ENCODE measurements around the gene CD47.

DNA sequence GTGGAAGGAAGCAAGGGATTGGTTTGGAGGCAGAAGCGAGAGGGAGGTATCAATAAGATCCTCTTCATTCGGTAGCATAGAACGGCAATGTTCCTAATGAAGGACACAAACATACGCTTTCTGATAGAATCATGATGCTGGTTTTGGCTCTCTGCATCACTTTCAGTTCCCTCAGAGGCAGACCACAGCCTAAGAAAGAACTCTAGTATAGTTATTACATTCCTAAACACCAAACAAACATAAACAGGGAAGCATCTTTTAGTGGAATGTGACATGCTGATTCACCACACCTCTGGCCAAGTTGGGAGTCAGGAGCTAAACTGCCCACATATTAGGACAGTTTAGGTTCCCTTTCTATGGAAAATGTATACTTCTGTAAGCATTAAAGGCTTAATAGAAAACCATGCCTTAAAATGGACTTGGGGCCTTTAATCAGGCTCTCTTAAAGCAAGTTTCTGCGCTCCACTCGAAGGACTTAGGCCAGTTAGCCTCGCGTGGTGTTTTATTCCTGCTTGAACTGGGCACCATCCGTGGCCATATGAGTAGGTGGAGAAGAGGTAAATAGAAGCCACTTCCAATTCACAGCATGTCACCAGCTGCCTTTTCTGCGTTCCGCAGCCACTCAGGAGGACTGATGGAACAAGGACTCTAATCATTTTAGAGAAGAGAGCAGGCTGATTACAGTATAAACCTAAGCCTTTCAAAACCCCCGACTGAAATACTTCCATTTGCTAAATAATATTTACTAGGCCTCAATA, 53.7 kb downstream of the CD47 start:
- TF ChIP-seq, protein P1, sequence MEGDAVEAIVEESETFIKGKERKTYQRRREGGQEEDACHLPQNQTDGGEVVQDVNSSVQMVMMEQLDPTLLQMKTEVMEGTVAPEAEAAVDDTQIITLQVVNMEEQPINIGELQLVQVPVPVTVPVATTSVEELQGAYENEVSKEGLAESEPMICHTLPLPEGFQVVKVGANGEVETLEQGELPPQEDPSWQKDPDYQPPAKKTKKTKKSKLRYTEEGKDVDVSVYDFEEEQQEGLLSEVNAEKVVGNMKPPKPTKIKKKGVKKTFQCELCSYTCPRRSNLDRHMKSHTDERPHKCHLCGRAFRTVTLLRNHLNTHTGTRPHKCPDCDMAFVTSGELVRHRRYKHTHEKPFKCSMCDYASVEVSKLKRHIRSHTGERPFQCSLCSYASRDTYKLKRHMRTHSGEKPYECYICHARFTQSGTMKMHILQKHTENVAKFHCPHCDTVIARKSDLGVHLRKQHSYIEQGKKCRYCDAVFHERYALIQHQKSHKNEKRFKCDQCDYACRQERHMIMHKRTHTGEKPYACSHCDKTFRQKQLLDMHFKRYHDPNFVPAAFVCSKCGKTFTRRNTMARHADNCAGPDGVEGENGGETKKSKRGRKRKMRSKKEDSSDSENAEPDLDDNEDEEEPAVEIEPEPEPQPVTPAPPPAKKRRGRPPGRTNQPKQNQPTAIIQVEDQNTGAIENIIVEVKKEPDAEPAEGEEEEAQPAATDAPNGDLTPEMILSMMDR (conservative IDR thresholded peaks at IDR 0.05; ENCODE audit: low read length), result no peak
- TF ChIP-seq EZH2phosphoT487 (IDR thresholded peaks at IDR 0.05; ENCODE audit: borderline replicate concordance), result no peak

All from Loucy (cell line).